HG02840 (cell line): Measurements from ENCODE around the gene NDUFB4.

Experiments
- ATAC-seq: cut with Tn5 transposase; IDR thresholded peaks from one replicate; pipeline ENCODE4 v1.9.1; 2021; ENCODE audit warnings: mild to moderate bottlenecking, moderate library complexity, moderate number of reproducible peaks; ENCODE audit not compliant: unreplicated experiment, low FRiP score

NDUFB4 gene

DNA sequence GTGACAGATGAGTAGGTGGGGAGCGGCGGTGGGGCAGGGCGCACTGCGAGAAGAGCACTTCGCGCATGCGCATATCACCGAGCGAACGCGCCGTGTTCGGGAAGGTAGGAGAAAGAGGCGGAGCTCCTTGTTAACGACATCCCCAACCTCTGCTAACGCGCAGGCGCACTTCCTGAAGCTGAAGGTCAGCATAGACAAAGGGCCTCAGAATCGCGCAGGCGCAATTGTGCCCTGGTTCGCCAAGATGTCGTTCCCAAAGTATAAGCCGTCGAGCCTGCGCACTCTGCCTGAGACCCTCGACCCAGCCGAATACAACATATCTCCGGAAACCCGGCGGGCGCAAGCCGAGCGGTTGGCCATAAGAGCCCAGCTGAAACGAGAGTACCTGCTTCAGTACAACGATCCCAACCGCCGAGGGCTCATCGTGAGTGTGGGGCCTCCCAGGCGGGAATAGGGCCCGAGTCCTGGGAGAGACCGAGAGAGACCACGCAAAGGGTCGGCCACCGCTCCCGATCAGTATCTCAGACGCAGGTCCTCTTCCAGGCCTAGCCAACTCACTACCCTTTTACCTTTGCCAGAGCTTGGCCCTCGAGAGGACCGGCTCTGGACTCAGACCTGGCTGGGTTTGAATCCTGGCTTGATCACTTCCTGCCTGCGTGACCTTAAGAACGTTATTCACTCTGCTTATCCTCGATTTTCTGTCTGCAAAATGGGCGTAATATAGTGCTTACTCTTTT lies at the start of gene NDUFB4:
TSS of gene NDUFB4 (plus strand) at position 221 of the 737 bp plus-strand sequence. CDS start at position 245, 24 bp downstream.
- peak; percentile 97 for ATAC-seq

DNA sequence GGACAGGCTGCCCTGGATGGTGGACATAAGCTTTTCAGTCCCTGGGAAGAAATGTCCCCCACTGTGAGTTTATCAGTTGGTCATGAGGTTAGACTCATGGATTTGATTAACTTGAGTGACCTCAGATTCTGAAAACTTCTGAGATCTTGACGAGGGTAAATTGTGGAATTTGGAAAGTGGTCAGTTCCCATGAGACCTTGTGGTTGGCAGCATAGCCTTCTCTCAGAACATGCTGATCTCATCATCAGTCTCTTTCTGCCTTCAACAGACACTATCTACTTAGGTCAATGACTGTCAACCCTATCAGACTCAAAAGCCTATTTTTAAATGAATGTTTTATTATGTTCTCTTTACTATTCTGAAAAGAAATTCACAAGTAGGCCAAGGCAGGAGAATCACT lies 45.6 kb upstream of the NDUFB4 start:
- no peak for ATAC-seq

DNA sequence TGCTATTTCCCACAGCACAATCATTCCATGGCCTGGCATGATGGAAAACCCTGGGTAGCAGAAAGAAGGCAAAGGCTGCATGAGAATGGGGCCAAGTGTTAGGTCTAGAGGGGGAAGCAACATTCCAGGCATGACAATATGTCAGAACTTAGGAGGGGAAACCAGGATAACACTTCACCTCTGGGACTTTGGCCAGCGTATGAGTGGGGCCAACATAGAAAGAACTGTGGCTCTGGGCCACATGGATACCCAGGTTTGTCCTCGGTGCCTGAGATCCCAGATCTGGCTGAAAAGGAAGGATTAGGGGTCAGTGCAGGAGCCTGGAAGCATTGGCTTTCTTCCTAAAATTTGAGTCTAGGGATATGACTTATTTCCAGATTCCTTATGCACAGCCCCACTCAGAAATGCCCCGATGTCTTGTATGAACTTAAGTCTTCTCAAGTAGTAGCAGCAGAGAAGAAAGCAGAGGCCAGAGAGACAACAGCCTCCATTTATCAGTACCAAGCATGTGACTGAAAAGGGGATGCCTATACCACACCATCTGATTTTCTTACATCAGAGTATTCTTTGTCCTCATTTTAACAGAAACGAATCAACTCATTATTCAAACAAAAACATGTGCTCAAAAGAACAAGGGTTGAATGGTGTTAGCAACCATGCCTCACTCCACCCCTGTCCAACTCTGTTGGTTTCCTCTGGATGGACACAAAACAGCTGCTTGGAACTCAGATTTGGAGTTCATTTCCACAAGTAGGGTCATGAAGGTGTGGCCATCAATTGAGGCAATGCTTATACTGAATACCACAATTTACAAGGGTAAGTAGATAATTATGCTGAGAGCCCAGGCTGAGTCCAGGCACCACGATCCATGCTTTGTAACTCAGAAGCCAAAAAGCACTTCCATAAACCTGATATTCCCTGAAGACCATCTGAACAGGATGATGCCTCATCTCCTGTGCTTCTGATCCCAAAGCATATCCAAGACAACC lies 43.7 kb upstream of the NDUFB4 start:
- ATAC-seq: no peak

DNA sequence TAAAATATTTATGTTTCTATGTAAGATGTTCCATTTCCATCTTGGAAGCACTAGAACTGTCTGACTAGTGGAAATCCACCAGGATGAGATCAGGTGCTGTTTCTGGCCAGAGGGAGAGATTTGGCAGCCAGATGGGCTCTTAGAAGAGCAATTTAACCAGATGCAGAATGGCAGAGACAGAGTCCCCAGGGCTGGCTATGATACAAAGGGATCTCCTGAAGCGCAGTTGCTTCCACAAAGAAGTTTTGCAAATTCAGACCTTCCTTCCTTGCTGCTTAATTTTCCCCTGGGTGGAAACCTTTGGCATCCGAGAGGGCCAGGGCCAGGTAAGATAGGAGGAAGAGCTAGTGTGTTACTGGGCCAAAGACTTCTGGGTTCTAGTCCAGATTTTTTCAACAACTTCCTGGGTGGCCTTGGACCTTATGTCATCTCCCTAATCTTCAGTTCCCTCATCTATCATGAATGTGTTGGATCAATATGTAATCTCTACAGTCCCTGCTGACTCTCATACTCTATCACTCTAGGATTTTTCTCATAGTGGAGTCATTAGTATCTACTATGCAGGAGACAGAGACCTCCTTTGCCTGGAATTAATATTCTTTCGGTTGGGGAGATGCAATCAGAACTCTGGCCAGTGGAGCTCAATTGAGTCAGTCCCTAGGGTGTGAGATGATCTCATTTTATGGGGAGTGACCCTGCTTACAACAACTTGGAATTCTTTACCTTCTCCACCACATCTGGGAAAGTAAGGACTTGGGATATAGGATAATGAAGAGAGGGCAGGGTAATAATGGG lies 41.1 kb upstream of the NDUFB4 start:
- no peak for ATAC-seq

DNA sequence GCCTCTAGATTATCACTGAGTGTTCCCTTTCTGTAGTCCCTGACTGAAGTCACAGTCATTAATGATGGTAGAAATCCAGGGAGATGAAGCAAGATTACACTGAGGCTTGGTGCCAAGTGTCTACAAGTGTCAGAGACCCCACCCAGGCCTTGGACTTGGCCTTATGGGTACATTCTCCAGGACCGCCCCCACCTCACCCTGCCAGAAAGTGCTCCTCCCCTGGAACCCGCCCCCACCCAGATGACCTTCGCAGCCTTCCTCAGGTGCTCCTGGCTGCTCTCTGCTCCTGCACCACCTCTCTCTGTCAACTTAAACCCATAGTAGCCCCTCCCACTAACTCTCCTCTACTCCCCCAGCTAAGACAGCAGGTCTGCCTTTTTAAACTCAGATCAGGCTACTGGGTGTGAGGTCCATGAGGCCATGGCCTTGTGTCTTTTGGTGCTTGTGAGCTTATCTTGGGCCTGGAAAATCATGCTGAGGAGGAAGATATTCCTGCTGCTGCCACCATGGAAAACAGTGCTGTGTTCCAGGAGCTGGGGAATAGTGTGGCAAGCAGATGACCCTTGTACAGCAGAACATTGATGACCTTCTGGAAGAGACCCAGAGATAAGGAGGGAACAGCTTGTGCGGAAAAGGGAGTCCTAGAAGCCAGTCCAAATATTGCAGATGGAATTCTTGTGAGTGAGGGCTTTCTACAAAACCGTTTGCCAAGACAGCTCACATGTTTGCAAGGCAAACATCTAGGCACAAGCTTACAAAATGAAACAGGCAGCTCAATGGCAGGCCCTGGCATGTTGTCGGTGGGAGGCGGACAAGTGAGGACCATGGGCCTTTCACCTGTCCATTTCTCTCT lies 40.3 kb upstream of the NDUFB4 start:
- ATAC-seq: no peak

DNA sequence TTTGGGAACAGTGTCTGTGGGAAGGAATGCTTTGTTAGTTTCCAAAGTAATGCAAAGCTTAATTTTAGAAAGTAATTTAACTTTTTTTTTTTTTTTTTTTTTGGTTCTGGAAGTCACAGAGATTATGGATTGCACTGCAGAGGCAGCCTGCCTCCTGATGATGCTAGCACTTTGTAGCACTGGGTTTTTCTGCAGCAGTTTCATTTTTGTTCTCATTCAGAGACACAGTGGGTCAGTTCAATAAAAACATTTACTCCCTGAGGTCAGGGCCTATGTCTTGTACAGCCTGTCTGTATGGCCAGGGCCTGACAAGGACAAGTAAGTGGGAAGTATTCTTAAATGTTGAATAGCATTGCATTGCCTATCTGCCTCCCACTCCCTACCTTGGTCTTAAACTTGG lies 39.0 kb upstream of the NDUFB4 start:
- no peak for ATAC-seq

DNA sequence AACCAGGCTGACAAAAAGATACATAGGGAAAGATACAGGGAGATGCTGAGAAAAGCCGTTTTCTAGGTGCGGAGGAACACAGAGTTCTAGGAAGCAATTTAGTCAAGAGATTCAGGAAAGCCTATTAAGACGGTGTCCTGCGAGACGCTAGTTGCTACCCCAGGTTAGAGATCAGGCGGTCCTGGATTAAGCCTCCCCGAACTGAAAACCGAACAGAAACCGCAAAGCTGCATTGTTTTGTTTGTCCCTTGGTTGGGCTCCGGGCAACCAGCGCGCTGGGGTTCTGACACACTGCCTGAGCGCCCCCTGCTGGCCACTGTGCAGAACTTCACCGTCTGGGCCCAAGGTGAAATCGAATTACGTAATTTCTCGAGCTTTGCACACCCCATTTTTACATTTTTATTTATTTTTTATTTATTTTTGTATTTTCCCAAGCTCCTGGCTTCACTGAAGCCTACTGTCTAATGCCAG lies 37.3 kb upstream of the NDUFB4 start:
- peak; percentile 85 for ATAC-seq

DNA sequence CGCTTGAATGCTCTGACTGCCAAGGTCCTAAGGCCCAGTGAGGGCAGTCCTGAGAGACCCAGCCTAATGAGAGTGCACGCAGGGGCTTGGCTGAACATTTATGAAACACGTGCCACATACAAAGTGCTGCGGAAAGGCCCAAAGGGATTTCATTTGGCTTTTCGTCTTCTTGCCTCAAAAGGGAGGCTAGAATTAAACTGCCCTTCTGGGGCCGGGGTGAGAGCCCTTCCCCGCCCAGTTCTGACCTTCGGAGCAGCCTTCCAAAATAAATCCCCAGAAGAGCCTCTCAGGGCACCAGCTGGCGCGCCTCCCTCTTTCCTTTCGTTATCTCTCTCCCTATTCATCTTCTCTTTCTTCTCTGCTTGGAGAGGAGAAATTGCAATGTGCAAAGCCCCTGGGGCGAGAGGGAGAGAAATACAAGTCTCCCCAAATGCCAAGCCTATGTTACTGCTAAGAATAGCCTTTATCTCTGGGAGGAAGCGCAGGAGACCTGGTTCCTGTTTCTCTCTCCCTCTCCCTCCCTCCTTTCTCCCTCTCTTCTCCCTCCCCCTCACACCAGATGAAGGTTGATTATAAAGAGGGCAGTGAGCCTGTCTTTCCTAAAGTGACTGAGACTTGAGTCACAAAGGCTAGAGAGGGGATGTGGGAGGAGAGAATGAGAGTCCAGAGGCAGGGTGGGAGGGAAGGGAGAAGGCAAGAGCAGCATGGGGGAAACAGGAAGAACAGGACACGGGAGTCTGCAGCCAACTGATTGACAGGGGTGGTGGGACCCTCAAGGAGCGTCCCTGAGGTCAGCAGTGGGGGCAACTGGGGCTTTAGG lies 36.7 kb upstream of the NDUFB4 start:
- ATAC-seq: peak; percentile 41

DNA sequence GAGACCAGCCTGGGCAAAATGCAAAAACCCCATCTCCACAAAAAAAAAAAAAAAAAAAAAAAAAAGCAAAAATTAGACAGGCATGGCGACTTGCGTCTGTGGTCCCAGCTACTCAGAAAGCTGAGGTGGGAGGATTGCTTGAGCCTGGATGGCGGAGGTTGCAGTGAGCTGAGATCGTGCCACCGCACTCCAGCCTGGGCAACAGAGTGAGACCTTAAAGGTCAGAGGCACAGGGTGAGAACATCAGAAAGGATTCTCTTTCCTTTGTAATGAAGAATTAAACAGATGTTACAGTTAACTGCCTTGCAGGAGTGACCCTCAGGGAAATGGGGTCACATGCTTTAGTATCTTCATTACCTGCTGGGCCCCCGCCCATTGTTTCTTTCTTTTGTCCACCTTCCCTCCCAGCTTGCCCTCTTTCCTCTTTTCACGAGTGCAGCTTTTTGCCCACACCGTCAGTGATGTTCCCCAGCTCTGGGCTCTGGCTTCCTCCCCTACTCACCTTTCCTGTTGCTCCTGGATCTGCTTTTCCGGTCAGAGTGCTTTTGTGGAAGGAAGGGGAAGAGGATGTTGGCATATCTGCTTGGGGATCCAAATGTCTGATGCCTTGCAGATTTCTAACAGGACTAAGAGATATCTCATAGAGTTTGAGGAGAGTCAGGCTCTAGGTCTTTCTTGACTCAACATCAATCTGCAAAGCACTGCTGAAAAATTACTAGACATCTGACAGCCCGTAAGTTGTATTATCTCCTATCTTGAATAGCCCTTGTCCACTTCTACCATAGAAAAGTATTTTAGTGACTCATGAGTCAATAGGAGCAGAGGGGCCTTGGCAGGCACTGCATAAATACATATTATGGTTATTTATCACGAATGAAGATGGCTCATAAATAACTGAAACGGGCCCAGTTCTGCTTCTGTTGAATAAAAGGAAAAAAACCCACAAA lies 35.6 kb upstream of the NDUFB4 start:
- ATAC-seq: no peak

DNA sequence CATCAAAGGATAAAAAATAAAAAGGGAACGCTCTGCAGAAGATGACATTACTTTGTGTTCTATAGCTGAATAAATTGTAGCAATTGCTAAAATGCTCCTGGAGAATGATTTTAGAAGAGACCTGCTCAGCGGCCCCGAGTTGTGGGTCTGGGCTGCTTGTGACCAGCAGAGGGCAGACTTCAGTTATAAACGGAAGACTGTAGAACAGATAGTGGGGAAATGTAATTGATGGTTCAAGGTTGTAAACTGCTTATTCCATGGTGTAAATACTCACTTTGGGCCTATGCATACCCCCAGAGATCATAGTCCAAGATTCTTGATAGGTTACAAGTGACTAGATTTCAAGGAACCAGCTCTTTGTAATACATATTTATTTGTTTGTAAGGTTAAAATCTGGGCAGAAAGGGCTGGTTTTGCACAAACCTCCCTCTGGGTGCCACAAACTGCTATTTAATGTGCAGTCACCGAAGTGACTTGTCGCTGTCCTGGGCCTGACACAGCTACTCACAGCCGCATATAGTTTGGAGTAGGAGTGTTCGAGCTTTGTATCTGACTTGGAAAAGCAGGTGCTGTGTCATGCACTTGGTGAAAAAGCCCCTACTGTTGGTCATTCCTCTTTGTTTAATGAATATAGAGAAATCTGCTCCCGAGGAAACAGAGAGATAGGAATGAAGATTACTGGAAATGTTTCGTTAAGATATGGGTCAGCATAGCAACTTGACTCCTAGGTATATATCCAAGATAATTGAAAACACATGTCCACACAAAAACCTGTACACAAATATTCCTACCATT lies 34.7 kb upstream of the NDUFB4 start:
- peak; percentile 43 for ATAC-seq

DNA sequence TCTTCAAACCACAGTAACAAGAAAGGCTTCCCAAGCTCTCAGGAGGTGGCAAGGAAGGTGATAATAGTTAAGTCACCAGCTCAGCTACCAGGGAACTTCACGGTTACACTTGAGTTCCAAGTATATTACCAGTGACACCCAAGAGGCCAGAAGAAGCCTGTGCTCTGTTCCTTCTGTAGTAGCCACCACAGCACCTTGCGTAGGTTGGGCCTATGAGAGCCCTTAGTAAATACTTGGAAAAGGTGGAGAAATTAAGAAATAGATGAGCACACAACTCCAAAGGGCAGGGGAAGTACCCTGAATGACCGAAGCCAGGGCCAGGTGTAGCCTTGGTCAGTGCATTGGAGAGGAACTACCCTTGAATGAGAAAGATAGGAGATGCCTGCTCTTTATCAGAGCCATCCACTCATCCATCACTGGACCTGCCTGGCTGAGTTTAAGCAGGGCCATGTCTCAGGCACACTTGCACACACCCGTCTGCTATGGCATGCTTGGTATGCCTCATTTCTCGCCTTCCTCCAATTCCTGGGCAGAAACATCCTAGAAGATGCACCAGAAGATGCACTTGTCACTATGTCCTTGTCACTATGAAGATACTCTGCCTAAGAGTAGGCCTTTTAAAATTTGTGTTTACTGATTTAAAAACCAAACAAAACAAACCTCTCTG lies 32.6 kb upstream of the NDUFB4 start:
- ATAC-seq: no peak

DNA sequence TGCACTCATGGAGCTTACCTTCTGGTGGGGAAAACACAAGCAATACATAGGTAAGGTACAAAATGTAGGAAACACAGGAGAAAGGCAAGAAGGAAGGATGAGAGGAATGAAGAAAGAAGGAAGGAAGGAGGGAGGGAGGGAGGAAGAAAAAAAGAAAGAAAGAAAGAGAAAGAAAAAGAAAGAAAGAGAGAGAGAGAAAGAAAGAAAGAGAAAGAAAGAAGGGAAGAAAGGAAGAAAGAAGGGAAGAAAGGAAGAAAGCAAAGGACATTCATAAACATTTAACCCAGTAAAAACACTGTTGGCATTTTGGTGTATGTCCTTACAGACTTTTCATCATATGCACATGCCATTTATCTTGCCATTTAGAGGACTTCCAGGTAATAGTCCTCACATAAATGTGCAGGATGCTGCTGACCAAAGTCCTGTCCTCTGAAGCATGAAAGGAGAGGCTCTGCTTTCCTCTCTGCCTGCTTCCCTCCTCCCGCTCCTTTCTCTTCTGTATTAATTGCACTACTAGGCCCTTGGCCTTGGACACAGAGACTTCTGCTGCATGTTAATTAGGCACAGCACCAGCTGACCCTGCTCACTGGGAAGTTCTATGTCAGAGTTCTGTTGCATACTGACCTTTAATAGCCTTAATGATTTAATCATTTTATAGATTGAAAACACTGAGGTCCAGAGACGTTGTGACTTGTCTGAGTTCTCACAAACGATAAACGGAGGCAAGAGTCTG lies 29.7 kb upstream of the NDUFB4 start:
- ATAC-seq: no peak

DNA sequence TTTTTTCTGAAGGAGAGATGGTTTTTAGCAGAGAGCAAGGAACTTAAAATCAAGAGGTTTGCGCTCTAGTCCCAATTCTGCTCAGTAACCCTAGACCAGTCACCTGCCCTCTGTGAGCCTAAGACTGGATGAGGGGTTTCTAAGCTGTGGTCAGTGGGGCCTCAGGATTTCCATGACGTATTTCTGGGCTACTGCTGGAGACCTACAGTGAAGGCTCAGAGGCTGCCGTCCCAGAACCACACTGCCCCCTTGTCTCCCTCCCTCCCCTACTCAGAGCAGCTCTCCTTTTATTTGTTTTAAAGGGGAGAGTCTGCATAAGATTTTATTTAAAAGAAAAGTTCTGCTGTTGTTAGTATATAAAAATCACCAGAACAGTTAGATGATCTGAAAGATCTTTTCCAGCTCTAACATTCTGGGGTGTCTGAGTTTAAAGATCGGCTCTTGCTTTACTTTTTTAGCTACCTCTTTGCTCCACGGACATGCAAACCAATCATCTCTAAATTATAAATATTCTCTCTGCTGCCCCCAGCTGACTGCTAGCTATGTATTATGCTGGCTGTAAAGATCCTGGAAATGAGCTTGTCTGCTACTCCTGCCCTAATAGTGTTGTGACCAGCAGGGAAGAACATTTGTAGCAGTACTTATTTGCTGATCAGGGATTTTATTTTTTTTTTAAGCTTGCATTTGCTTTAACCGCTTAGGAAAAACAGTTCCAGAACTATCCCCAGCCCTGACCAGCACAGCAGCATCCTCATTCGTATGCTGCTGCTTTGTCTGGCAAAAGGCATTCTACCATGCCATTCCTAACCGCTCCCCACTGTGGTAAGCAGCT lies 28.6 kb upstream of the NDUFB4 start:
- ATAC-seq: no peak

DNA sequence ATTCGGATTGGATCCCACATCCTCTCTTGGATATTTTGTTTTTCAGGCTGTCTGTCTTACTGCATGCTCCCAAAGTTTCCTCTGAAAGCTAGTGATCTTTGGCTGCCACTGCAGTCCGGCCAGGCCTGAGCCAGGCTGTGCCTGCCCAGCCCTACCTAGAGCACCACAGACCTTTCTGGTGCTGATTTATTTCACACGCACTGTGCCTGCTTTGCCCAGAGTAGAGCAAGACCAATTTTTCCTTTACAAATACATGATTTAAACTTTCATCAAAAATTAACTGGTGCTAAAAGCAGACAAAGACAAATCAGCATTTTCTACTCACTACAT lies 28.0 kb upstream of the NDUFB4 start:
- ATAC-seq: no peak

DNA sequence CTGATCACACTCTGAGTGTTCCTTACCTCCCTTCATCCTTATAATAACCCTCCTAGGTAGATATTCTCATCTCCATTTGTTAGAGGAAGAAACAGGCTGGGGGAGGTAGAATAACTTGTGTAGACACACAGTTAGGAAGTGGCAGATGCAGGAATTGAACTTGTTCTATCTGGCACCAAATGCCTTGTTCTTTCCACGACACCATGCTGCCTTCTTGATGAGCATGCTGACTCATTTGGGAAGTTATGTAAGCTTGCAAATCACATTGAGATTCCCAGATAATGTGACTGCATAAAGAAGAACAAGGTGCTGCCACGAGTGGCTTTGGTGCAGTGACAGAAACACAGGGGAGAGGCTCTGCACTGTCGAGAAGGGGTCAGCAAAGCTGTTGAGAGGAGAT lies 27.5 kb upstream of the NDUFB4 start:
- no peak for ATAC-seq
